GM15510 (cell line): ENCODE measurements around the gene CCDC34.

Source experiments
- POLR2A ChIP-seq: IDR thresholded peaks from 3 replicates; pipeline ENCODE4 v1.6.1; 2011; ENCODE audit warnings: borderline replicate concordance; ENCODE audit not compliant: insufficient read length; ENCODE audit errors: extremely low read depth

CCDC34 gene

GRCh38 chr11:27294654-27295053 lies 68.4 kb downstream of the CCDC34 start:
- TF ChIP-seq POLR2A: no peak

- no peak for TF ChIP-seq POLR2A
Observed at GRCh38 chr11:27293515-27294417, 69.2 kb downstream of the CCDC34 start.

GRCh38 chr11:27292637-27293010 lies 70.4 kb downstream of the CCDC34 start:
- TF ChIP-seq POLR2A: no peak

GRCh38 chr11:27291954-27292636 lies 70.9 kb downstream of the CCDC34 start:
- TF ChIP-seq POLR2A: no peak

- no peak for TF ChIP-seq POLR2A
Observed at GRCh38 chr11:27291302-27291889, 71.6 kb downstream of the CCDC34 start.

- no peak for TF ChIP-seq POLR2A
Observed at GRCh38 chr11:27290261-27291050, 72.6 kb downstream of the CCDC34 start.
